Measurements from ENCODE around the gene THRA. TPM values are rescaled to one million over a fixed set of nuclear protein-coding genes. Genes with fewer than 3 reads are reported as not detected.

THRA gene
- total RNA-seq, 1 experiment from 2014 or later, result 29.3 TPM

DNA sequence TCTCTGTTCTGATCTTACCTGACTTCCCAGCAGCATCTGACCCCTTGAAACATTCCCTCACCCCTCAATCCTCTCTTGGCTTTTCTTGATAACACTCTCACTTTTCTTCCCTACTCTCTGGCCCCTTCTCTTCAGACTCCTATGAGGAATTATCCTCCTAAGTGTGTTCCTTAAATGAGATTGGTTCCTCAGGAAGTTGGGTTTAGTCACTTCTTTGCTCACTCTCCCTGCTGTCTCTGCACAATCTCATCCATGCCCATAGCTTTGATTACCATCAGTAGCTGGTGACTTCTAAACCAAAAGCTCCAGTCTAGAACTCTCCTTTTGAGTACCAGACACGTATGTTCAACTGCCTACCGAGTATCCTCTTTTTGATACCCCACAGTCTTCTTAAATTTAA, 21.6 kb upstream of the THRA start:
- Histone ChIP-seq H3K4me1 (no peaks in the 10 kb centered on the region), H3K27me3 (replicated peaks; ENCODE audit: control insufficient read depth, insufficient read depth, low read length) (no peaks in the 10 kb centered on the region), H3K4me3 (ENCODE audit: low read depth, low read length) (no peak overlapping the region), H3K9me3 (no peaks in the 10 kb centered on the region), H3K36me3 (ENCODE audit: control insufficient read depth, insufficient read depth, low read length) (no peaks in the 10 kb centered on the region)
- Mint-ChIP-seq H3K4me3 (ENCODE audit: unreplicated experiment) (no peak overlapping the region), H3K36me3 (ENCODE audit: insufficient read depth, unreplicated experiment) (peaks cover 20% of the 10 kb centered on the region), H3K27ac (ENCODE audit: unreplicated experiment) (no peak overlapping the region), H3K27me3 (ENCODE audit: insufficient read depth, unreplicated experiment) (no peaks in the 10 kb centered on the region), H3K4me1 (ENCODE audit: low read depth, unreplicated experiment) (no peaks in the 10 kb centered on the region), H3K9me3 (ENCODE audit: unreplicated experiment) (no peaks in the 10 kb centered on the region)
- POLR2A ChIA-PET, result no interaction called here
- CTCF ChIA-PET, result interaction anchor here (0.7 to 1.5 kb wide), 2 partner anchors 70 to 72 kb away, joined by 3 to 5 read pairs; no protein-coding TSS in a partner anchor
- no peak for DNase-seq
- TF ChIP-seq, protein P1, sequence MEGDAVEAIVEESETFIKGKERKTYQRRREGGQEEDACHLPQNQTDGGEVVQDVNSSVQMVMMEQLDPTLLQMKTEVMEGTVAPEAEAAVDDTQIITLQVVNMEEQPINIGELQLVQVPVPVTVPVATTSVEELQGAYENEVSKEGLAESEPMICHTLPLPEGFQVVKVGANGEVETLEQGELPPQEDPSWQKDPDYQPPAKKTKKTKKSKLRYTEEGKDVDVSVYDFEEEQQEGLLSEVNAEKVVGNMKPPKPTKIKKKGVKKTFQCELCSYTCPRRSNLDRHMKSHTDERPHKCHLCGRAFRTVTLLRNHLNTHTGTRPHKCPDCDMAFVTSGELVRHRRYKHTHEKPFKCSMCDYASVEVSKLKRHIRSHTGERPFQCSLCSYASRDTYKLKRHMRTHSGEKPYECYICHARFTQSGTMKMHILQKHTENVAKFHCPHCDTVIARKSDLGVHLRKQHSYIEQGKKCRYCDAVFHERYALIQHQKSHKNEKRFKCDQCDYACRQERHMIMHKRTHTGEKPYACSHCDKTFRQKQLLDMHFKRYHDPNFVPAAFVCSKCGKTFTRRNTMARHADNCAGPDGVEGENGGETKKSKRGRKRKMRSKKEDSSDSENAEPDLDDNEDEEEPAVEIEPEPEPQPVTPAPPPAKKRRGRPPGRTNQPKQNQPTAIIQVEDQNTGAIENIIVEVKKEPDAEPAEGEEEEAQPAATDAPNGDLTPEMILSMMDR (IDR thresholded peaks at IDR 0.05; ENCODE audit: insufficient read depth in 1 of 2, low read depth in 1 of 2, low read length in 1 of 2, severe bottlenecking in 1 of 2, unreplicated experiment in 1 of 2), result no peak
- intact Hi-C loops (cut with micrococcal nuclease; ENCODE audit: unreplicated experiment), result no loop called here
- BruUV-seq (replicated peaks), result no TSS peak

DNA sequence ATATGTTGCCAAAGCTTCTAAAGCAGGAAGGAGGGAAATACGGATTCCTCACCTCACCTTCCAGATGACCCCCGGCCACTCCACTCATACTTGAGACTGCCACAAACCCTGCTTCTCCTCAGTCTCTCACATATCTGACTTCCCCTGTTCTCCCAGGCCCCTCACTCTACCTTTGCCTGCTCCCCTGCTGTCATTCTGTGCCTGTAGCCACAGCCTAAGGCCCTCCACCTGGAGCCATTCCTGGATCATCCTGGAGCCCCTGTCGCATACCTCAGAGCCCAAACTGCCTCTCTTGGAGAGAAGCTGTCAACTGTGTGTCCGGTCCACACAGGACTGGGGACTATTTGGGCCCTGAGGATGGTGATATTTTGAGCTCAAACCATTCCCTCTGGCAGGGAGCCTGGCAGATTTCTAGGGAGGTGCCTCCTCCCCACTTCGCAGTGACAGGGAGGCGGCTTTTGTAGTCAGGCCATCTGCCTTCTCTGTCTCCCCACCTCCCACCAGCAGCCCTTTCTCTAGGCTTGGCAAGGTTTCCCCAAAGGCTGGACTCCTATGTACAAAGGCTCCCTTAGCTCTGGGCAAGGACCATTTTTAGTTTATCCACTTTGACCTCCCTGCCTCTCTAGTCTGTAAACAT, 6.3 kb upstream of the THRA start:
- BruUV-seq (replicated peaks), result no TSS peak
- H3K36me3 Mint-ChIP-seq (ENCODE audit: insufficient read depth, unreplicated experiment), result peaks cover 28% of the 10 kb centered on the region
- no peak overlapping the region for H3K4me3 ChIP-seq (ENCODE audit: low read depth, low read length)
- TF ChIP-seq, protein P1 (IDR thresholded peaks at IDR 0.05; ENCODE audit: insufficient read depth in 1 of 2, low read depth in 1 of 2, low read length in 1 of 2, severe bottlenecking in 1 of 2, unreplicated experiment in 1 of 2), result no peak
- no peak for DNase-seq
- intact Hi-C loops (cut with micrococcal nuclease; ENCODE audit: unreplicated experiment), result no loop called here
- no peaks in the 10 kb centered on the region for H3K9me3 ChIP-seq
- ChIA-PET CTCF (no interaction called here), POLR2A (no interaction called here)
- no peaks in the 10 kb centered on the region; the same call in 1 of the 2 replicates for H3K36me3 ChIP-seq (ENCODE audit: control insufficient read depth, insufficient read depth, low read length)
- 0 out of 2 replicates have a peak, but pooled peaks cover 3% of the 10 kb centered on the region for H3K4me1 ChIP-seq
- H3K4me1 Mint-ChIP-seq (ENCODE audit: low read depth, unreplicated experiment), result peaks cover 11% of the 10 kb centered on the region
- H3K27me3 Mint-ChIP-seq (ENCODE audit: insufficient read depth, unreplicated experiment), result no peaks in the 10 kb centered on the region
- no peaks in the 10 kb centered on the region for H3K27me3 ChIP-seq (replicated peaks; ENCODE audit: control insufficient read depth, insufficient read depth, low read length)
- no peak overlapping the region for H3K27ac Mint-ChIP-seq (ENCODE audit: unreplicated experiment)
- no peak overlapping the region for H3K4me3 Mint-ChIP-seq (ENCODE audit: unreplicated experiment)
- no peaks in the 10 kb centered on the region for H3K9me3 Mint-ChIP-seq (ENCODE audit: unreplicated experiment)

DNA sequence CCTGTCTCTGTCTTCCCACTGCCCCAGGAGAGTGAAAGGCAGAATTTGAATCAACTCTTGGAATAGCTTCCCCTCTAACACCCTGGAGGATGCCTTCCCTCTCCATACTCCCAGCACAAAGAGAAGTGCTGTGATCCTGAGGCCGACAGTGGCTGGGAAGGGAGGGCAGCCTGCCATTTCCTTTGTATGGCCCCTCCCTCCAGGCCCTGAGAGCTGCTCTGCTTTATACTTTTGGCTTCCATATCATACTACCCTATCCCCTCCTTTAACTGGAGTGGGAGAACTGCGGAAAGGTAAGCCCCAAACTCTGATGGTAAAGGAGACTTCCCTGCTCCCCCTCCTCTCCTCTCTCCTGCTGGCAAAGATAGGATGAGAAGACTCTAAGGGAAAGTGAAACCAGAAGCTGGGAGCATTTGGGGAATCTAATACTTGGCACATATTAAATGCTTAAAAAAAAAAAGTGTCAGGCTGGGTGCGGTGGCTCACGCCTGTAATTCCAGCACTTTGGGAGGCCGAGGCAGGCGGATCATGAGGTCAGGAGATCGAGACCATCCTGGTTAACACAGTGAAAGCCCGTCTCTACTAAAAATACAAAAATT, 4.5 kb upstream of the THRA start:
- no peak overlapping the region for H3K4me3 ChIP-seq (ENCODE audit: low read depth, low read length)
- no TSS peak for BruUV-seq (replicated peaks)
- no peaks in the 10 kb centered on the region for H3K9me3 Mint-ChIP-seq (ENCODE audit: unreplicated experiment)
- H3K4me3 Mint-ChIP-seq (ENCODE audit: unreplicated experiment), result no peak overlapping the region
- ChIA-PET CTCF (interaction anchor here (0.8 to 1.4 kb wide), 3 partner anchors 41 to 277 kb away, joined by 3 to 6 read pairs (median 6); no protein-coding TSS in a partner anchor), POLR2A (interaction anchor here (0.6 kb wide), 1 partner anchor 14 kb away, joined by 4 read pairs; no protein-coding TSS in a partner anchor)
- H3K36me3 ChIP-seq (ENCODE audit: control insufficient read depth, insufficient read depth, low read length), result no peaks in the 10 kb centered on the region
- peaks cover 17% of the 10 kb centered on the region for H3K4me1 Mint-ChIP-seq (ENCODE audit: low read depth, unreplicated experiment)
- no peak overlapping the region for H3K27ac Mint-ChIP-seq (ENCODE audit: unreplicated experiment)
- no peak for DNase-seq
- TF ChIP-seq, protein P1 (IDR thresholded peaks at IDR 0.05; ENCODE audit: insufficient read depth in 1 of 2, low read depth in 1 of 2, low read length in 1 of 2, severe bottlenecking in 1 of 2, unreplicated experiment in 1 of 2), result no peak
- no peaks in the 10 kb centered on the region for H3K27me3 ChIP-seq (replicated peaks; ENCODE audit: control insufficient read depth, insufficient read depth, low read length)
- H3K36me3 Mint-ChIP-seq (ENCODE audit: insufficient read depth, unreplicated experiment), result peaks cover 10% of the 10 kb centered on the region
- no peaks in the 10 kb centered on the region for H3K27me3 Mint-ChIP-seq (ENCODE audit: insufficient read depth, unreplicated experiment)
- H3K9me3 ChIP-seq, result no peaks in the 10 kb centered on the region
- intact Hi-C loops (cut with micrococcal nuclease; ENCODE audit: unreplicated experiment), result no loop called here
- peaks cover 9% of the 10 kb centered on the region; the same call in 1 of the 2 replicates for H3K4me1 ChIP-seq

Measured in Caco-2 (cell line).